ENCODE results near the gene KCNH8.

The KCNH8 gene

GRCh38 chr3:19467761-19468160 is 319.5 kb downstream of the KCNH8 start:
- H3K4me1 Mint-ChIP-seq, result peaks cover 12% of the 10 kb centered on the region
- H3K27ac Mint-ChIP-seq, result no peak overlapping the region
- H3K9me3 Mint-ChIP-seq, result peaks cover 2% of the 10 kb centered on the region
- DNase-seq (ENCODE audit: low spot score in 2 of 2) (no peak), ATAC-seq (ENCODE audit: low read depth) (no peak)
- no peak overlapping the region for H3K4me3 Mint-ChIP-seq
- H3K27me3 Mint-ChIP-seq, result no peaks in the 10 kb centered on the region
- H3K36me3 Mint-ChIP-seq, result peaks cover 43% of the 10 kb centered on the region

GRCh38 chr3:19471138-19471537 is 322.8 kb downstream of the KCNH8 start:
- ATAC-seq (ENCODE audit: low read depth) (no peak), DNase-seq (ENCODE audit: low spot score in 2 of 2) (no peak)
- Mint-ChIP-seq H3K36me3 (peaks cover 43% of the 10 kb centered on the region), H3K4me3 (no peak overlapping the region), H3K27me3 (no peaks in the 10 kb centered on the region), H3K27ac (no peak overlapping the region), H3K4me1 (peaks cover 12% of the 10 kb centered on the region), H3K9me3 (peaks cover 3% of the 10 kb centered on the region)

- Mint-ChIP-seq H3K4me3 (no peak overlapping the region), H3K4me1 (no peaks in the 10 kb centered on the region), H3K27me3 (no peaks in the 10 kb centered on the region), H3K36me3 (peaks cover 41% of the 10 kb centered on the region), H3K27ac (no peak overlapping the region), H3K9me3 (peaks cover 3% of the 10 kb centered on the region)
- no peak for DNase-seq (ENCODE audit: low spot score in 2 of 2)
- ATAC-seq (ENCODE audit: low read depth), result no peak
Measured at GRCh38 chr3:19473971-19474580, 325.8 kb downstream of the KCNH8 start.

- Mint-ChIP-seq H3K36me3 (peaks cover 33% of the 10 kb centered on the region), H3K4me3 (no peak overlapping the region), H3K9me3 (peaks cover 3% of the 10 kb centered on the region), H3K4me1 (peaks cover 4% of the 10 kb centered on the region), H3K27me3 (no peaks in the 10 kb centered on the region), H3K27ac (no peak overlapping the region)
- no peak for DNase-seq (ENCODE audit: low spot score in 2 of 2)
- ATAC-seq (ENCODE audit: low read depth), result no peak
Measured at GRCh38 chr3:19476281-19476680, 328.0 kb downstream of the KCNH8 start.

- ATAC-seq (ENCODE audit: low read depth), result no peak
- Mint-ChIP-seq H3K27ac (no peak overlapping the region), H3K9me3 (no peaks in the 10 kb centered on the region), H3K4me3 (no peak overlapping the region), H3K36me3 (peaks cover 12% of the 10 kb centered on the region), H3K4me1 (peaks cover 12% of the 10 kb centered on the region), H3K27me3 (no peaks in the 10 kb centered on the region)
- DNase-seq (ENCODE audit: low spot score in 2 of 2), result no peak
Measured at GRCh38 chr3:19485267-19485666, 337.0 kb downstream of the KCNH8 start.

GRCh38 chr3:19487386-19487785 is 339.1 kb downstream of the KCNH8 start:
- no peaks in the 10 kb centered on the region for H3K27me3 Mint-ChIP-seq
- peaks cover 14% of the 10 kb centered on the region for H3K4me1 Mint-ChIP-seq
- ATAC-seq (ENCODE audit: low read depth) (no peak), DNase-seq (ENCODE audit: low spot score in 2 of 2) (no peak)
- no peak overlapping the region for H3K4me3 Mint-ChIP-seq
- peaks cover 15% of the 10 kb centered on the region for H3K36me3 Mint-ChIP-seq
- H3K9me3 Mint-ChIP-seq, result no peaks in the 10 kb centered on the region
- H3K27ac Mint-ChIP-seq, result no peak overlapping the region

GRCh38 chr3:19488939-19489338 is 340.6 kb downstream of the KCNH8 start:
- no peak for DNase-seq (ENCODE audit: low spot score in 2 of 2)
- Mint-ChIP-seq H3K36me3 (peaks cover 23% of the 10 kb centered on the region), H3K9me3 (peaks cover 3% of the 10 kb centered on the region), H3K4me3 (no peak overlapping the region), H3K27ac (no peak overlapping the region), H3K27me3 (no peaks in the 10 kb centered on the region), H3K4me1 (peaks cover 16% of the 10 kb centered on the region)
- no peak for ATAC-seq (ENCODE audit: low read depth)

- H3K9me3 Mint-ChIP-seq, result peaks cover 4% of the 10 kb centered on the region
- ATAC-seq (ENCODE audit: low read depth) (no peak), DNase-seq (ENCODE audit: low spot score in 2 of 2) (no peak)
- no peak overlapping the region for H3K4me3 Mint-ChIP-seq
- peaks cover 16% of the 10 kb centered on the region for H3K4me1 Mint-ChIP-seq
- peaks cover 33% of the 10 kb centered on the region for H3K36me3 Mint-ChIP-seq
- H3K27ac Mint-ChIP-seq, result peak overlapping the region; percentile 15
- no peaks in the 10 kb centered on the region for H3K27me3 Mint-ChIP-seq
Measured at GRCh38 chr3:19489936-19490335, 341.6 kb downstream of the KCNH8 start.

- ATAC-seq (ENCODE audit: low read depth) (no peak), DNase-seq (ENCODE audit: low spot score in 2 of 2) (no peak)
- Mint-ChIP-seq H3K27me3 (no peaks in the 10 kb centered on the region), H3K4me3 (no peak overlapping the region), H3K9me3 (no peaks in the 10 kb centered on the region), H3K4me1 (peaks cover 23% of the 10 kb centered on the region), H3K27ac (peak overlapping the region; percentile 73), H3K36me3 (peaks cover 3% of the 10 kb centered on the region)
Measured at GRCh38 chr3:19506171-19506570, 357.9 kb downstream of the KCNH8 start.

GRCh38 chr3:19522305-19522704 is 374.0 kb downstream of the KCNH8 start:
- H3K4me1 Mint-ChIP-seq, result peaks cover 23% of the 10 kb centered on the region
- H3K27ac Mint-ChIP-seq, result no peak overlapping the region
- H3K27me3 Mint-ChIP-seq, result no peaks in the 10 kb centered on the region
- no peaks in the 10 kb centered on the region for H3K9me3 Mint-ChIP-seq
- H3K4me3 Mint-ChIP-seq, result no peak overlapping the region
- ATAC-seq (ENCODE audit: low read depth), result no peak
- DNase-seq (ENCODE audit: low spot score in 2 of 2), result no peak
- H3K36me3 Mint-ChIP-seq, result peaks cover 23% of the 10 kb centered on the region

- H3K36me3 Mint-ChIP-seq, result peaks cover 20% of the 10 kb centered on the region
- H3K4me3 Mint-ChIP-seq, result no peak overlapping the region
- ATAC-seq (ENCODE audit: low read depth), result no peak
- DNase-seq (ENCODE audit: low spot score in 2 of 2), result no peak
- H3K9me3 Mint-ChIP-seq, result no peaks in the 10 kb centered on the region
- peaks cover 6% of the 10 kb centered on the region for H3K4me1 Mint-ChIP-seq
- no peaks in the 10 kb centered on the region for H3K27me3 Mint-ChIP-seq
- H3K27ac Mint-ChIP-seq, result no peak overlapping the region
Measured at GRCh38 chr3:19526071-19526470, 377.8 kb downstream of the KCNH8 start.

GRCh38 chr3:19527746-19528145 is 379.4 kb downstream of the KCNH8 start:
- no peak overlapping the region for H3K4me3 Mint-ChIP-seq
- ATAC-seq (ENCODE audit: low read depth) (no peak), DNase-seq (ENCODE audit: low spot score in 2 of 2) (no peak)
- no peaks in the 10 kb centered on the region for H3K9me3 Mint-ChIP-seq
- peaks cover 18% of the 10 kb centered on the region for H3K36me3 Mint-ChIP-seq
- H3K4me1 Mint-ChIP-seq, result peaks cover 12% of the 10 kb centered on the region
- no peak overlapping the region for H3K27ac Mint-ChIP-seq
- H3K27me3 Mint-ChIP-seq, result no peaks in the 10 kb centered on the region

- Mint-ChIP-seq H3K9me3 (no peaks in the 10 kb centered on the region), H3K4me3 (no peak overlapping the region), H3K4me1 (peaks cover 18% of the 10 kb centered on the region), H3K36me3 (peaks cover 13% of the 10 kb centered on the region), H3K27ac (no peak overlapping the region), H3K27me3 (no peaks in the 10 kb centered on the region)
- no peak for ATAC-seq (ENCODE audit: low read depth)
- no peak for DNase-seq (ENCODE audit: low spot score in 2 of 2)
Measured at GRCh38 chr3:19531426-19531825, 383.1 kb downstream of the KCNH8 start.

- ATAC-seq (ENCODE audit: low read depth) (peak; percentile 83), DNase-seq (ENCODE audit: low spot score in 2 of 2) (no peak)
- H3K27ac Mint-ChIP-seq, result peak overlapping the region; percentile 93
- peaks cover 49% of the 10 kb centered on the region for H3K4me1 Mint-ChIP-seq
- H3K36me3 Mint-ChIP-seq, result peaks cover 6% of the 10 kb centered on the region
- H3K4me3 Mint-ChIP-seq, result peak overlapping the region; percentile 50
- H3K9me3 Mint-ChIP-seq, result peaks cover 3% of the 10 kb centered on the region
- H3K27me3 Mint-ChIP-seq, result no peaks in the 10 kb centered on the region
Measured at GRCh38 chr3:19539518-19540392, 391.4 kb downstream of the KCNH8 start.

Data from memory B cell (primary cell).